Keratinocyte (primary cell): ENCODE data around the gene NAGA. TPM values are rescaled to one million over a fixed set of nuclear protein-coding genes. Genes with fewer than 3 reads are reported as not detected.

Experiments
- DNase-seq: peaks from one replicate; pipeline ENCODE4 v3.0.0-alpha.2; 2011; ENCODE audit warnings: low read depth, missing footprints, low spot score
- FAIRE-seq: peaks from 2 replicates; lab custom pipeline; 2011; peaks lifted over from hg19 to GRCh38; lab: Jason Lieb, UNC
- H2AFZ ChIP-seq: 2 replicates; pipeline ENCODE4 v1.6.0; 2012; ENCODE audit warnings: low read length, control low read depth, inconsistent platforms; ENCODE audit not compliant: control insufficient read depth
- H3K27ac ChIP-seq: 2 replicates; pipeline ENCODE4 v1.5.1; 2011; ENCODE audit warnings: low read length; ENCODE audit not compliant: control insufficient read depth, insufficient read depth
- H3K27me3 ChIP-seq: 3 replicates; pipeline ENCODE4 v1.6.0; 2011; ENCODE audit warnings: low read length; ENCODE audit not compliant: control insufficient read depth, insufficient read depth; ENCODE audit errors: extremely low read depth
- H3K36me3 ChIP-seq, 2 experiments: 2 replicates in 1 of 2; 3 replicates in 1 of 2; pipeline ENCODE4 v1.5.1; 2011; ENCODE audit warnings: low read length in 2 of 2, mild to moderate bottlenecking in 1 of 2; ENCODE audit not compliant: control insufficient read depth in 2 of 2, insufficient read depth in 2 of 2; ENCODE audit errors: extremely low read depth in 1 of 2
- H3K4me1 ChIP-seq: 3 replicates; pipeline ENCODE4 v1.5.1; 2011; ENCODE audit warnings: low read length; ENCODE audit not compliant: control insufficient read depth, insufficient read depth; ENCODE audit errors: extremely low read depth
- H3K4me2 ChIP-seq: 3 replicates; pipeline ENCODE4 v1.6.0; 2011; ENCODE audit warnings: low read depth, low read length; ENCODE audit not compliant: control insufficient read depth, insufficient read depth; ENCODE audit errors: extremely low read depth
- H3K4me3 ChIP-seq, 3 experiments: fragments of 200-600 bp in 1 of 3; sonication (generic) in 1 of 3; 2 replicates in 2 of 3; 3 replicates in 1 of 3; pipeline ENCODE4 v1.5.1; 2011 to 2016; ENCODE audit warnings: low read length in 3 of 3, mild to moderate bottlenecking in 3 of 3, control low read depth in 2 of 3, inconsistent platforms in 1 of 3, low read depth in 1 of 3, mixed read lengths in 1 of 3, mixed run types in 1 of 3, moderate library complexity in 1 of 3; ENCODE audit not compliant: control insufficient read depth in 2 of 3, insufficient read depth in 2 of 3; ENCODE audit errors: extremely low read depth in 1 of 3
- H3K79me2 ChIP-seq: 2 replicates; pipeline ENCODE4 v1.6.0; 2012; ENCODE audit warnings: low read length; ENCODE audit not compliant: control insufficient read depth, insufficient read depth
- H3K9ac ChIP-seq: 3 replicates; pipeline ENCODE4 v1.6.0; 2011; ENCODE audit warnings: low read length; ENCODE audit not compliant: control insufficient read depth, insufficient read depth; ENCODE audit errors: extremely low read depth
- H3K9me1 ChIP-seq: 3 replicates; pipeline ENCODE4 v1.6.0; 2011; ENCODE audit warnings: low read length; ENCODE audit not compliant: control insufficient read depth, insufficient read depth; ENCODE audit errors: extremely low read depth
- H3K9me3 ChIP-seq: 2 replicates; pipeline ENCODE4 v1.5.1; 2012; ENCODE audit warnings: low read depth, low read length; ENCODE audit not compliant: control insufficient read depth
- H4K20me1 ChIP-seq: 3 replicates; pipeline ENCODE4 v1.6.0; 2011; ENCODE audit warnings: low read length; ENCODE audit not compliant: control insufficient read depth, insufficient read depth; ENCODE audit errors: extremely low read depth
- EZH2 ChIP-seq: IDR thresholded peaks from one replicate; pipeline ENCODE4 v1.6.1; 2012; ENCODE audit warnings: inconsistent platforms, mild to moderate bottlenecking, low read length, moderate library complexity
- dilution Hi-C: fragments of 300-500 bp; cut with MboI; formaldehyde crosslinking; loops from one replicate; pipeline ENCODE4 v1.7.0; 2020; ENCODE audit warnings: low sequenced_read_pairs; ENCODE audit not compliant: extremely low pct_ligation_motif_present
- polyA plus RNA-seq, 5 experiments: library from polyadenylated mRNA; depleted of rRNA in 3 of 5; stranded (reverse) in 3 of 5; stranded (forward) in 1 of 5; unstranded in 1 of 5; fragments of >200 nt; gene quantifications; 1 replicate in 1 of 5; 2 replicates in 3 of 5; 3 replicates in 1 of 5; pipeline versions ENCODE4 v1.2.1 to v1.2.3, GENCODE V29; 2011 to 2012; ENCODE audit warnings: missing spikeins in 2 of 5, low read depth in 1 of 5, low replicate concordance in 1 of 5
- TF ChIP-seq, protein P1 (sequence below), 3 experiments: IDR thresholded peaks in 1 of 3; conservative IDR thresholded peaks in 1 of 3; optimal IDR thresholded peaks in 1 of 3; 2 replicates in 2 of 3; 3 replicates in 1 of 3; pipeline versions ENCODE3 to v1.5.1; 2011; ENCODE audit warnings: low read length in 3 of 3, mild to moderate bottlenecking in 3 of 3, moderate library complexity in 2 of 3, control low read depth in 1 of 3, inconsistent platforms in 1 of 3; ENCODE audit not compliant: insufficient read depth in 2 of 3; ENCODE audit errors: extremely low read depth in 1 of 3

NAGA gene
- polyA plus RNA-seq, 1 donor (not counting 4 experiments of a cell fraction or from before 2014, with no cell fraction given), result 17.0 TPM

DNA sequence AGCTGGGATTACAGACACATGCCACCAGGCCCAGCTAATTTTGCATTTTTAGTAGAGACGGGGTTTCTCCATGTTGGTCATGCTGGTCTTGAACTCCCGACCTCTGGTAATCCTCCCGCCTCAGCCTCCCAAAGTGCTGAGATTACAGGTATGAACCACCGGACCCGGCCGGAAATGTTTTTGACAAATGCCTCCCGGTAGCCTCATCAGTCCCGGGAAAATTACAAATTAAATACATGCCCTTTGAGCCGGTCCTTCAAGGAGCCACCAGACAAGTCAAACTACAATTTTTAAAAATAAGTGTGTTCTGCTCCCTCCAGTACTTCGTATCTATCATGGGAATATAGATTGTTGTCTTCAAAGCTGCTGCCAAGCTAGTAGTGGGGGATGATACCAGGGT lies 54.5 kb downstream of the NAGA start:
- H3K9ac ChIP-seq, result no peak overlapping the region
- no peaks in the 10 kb centered on the region for H3K36me3 ChIP-seq
- no peaks in the 10 kb centered on the region for H3K9me3 ChIP-seq
- TF ChIP-seq, protein P1, sequence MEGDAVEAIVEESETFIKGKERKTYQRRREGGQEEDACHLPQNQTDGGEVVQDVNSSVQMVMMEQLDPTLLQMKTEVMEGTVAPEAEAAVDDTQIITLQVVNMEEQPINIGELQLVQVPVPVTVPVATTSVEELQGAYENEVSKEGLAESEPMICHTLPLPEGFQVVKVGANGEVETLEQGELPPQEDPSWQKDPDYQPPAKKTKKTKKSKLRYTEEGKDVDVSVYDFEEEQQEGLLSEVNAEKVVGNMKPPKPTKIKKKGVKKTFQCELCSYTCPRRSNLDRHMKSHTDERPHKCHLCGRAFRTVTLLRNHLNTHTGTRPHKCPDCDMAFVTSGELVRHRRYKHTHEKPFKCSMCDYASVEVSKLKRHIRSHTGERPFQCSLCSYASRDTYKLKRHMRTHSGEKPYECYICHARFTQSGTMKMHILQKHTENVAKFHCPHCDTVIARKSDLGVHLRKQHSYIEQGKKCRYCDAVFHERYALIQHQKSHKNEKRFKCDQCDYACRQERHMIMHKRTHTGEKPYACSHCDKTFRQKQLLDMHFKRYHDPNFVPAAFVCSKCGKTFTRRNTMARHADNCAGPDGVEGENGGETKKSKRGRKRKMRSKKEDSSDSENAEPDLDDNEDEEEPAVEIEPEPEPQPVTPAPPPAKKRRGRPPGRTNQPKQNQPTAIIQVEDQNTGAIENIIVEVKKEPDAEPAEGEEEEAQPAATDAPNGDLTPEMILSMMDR (optimal IDR thresholded peaks at IDR 0.05 in 1 of 3, IDR thresholded peaks at IDR 0.05 in 1 of 3, conservative IDR thresholded peaks at IDR 0.05 in 1 of 3; ENCODE audit: extremely low read depth in 1 of 3, insufficient read depth in 2 of 3, low read length in 3 of 3), result no peak
- no peak for TF ChIP-seq EZH2
- no peak for DNase-seq
- no peak overlapping the region for H2AFZ ChIP-seq
- H3K9me1 ChIP-seq, result no peaks in the 10 kb centered on the region
- FAIRE-seq, result no peak
- dilution Hi-C loops, result no loop called here
- H3K27me3 ChIP-seq, result no peaks in the 10 kb centered on the region
- no peaks in the 10 kb centered on the region for H4K20me1 ChIP-seq
- H3K4me2 ChIP-seq, result no peak overlapping the region
- H3K79me2 ChIP-seq, result no peaks in the 10 kb centered on the region
- H3K4me3 ChIP-seq, result no peak overlapping the region
- no peak overlapping the region for H3K27ac ChIP-seq
- H3K4me1 ChIP-seq, result no peaks in the 10 kb centered on the region

DNA sequence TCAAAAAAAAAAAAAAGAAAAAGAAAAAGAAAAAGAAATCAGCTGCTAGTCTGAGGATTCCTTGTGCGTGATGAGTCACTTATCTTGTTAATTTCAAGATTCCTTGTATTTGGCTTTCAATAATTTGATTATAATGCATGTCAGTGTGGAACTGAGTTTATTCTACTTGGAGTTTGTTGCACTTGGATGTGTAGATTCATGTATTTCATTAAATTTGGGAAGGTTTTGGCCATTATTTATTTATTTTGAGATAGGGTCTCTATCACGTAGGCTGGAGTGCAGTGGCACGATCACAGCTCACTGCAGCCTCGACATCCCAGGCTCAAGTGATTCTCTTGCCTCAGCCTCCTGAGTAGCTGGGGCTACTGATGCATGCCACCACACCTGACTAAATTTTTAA lies 57.2 kb downstream of the NAGA start:
- DNase-seq (no peak), FAIRE-seq (no peak)
- Histone ChIP-seq H3K9me1 (no peaks in the 10 kb centered on the region), H3K27me3 (no peaks in the 10 kb centered on the region), H3K9ac (no peak overlapping the region), H2AFZ (no peak overlapping the region), H3K9me3 (no peaks in the 10 kb centered on the region), H3K36me3 (no peaks in the 10 kb centered on the region), H3K4me2 (no peak overlapping the region), H3K27ac (no peak overlapping the region), H3K4me1 (no peaks in the 10 kb centered on the region), H3K4me3 (no peak overlapping the region), H4K20me1 (no peaks in the 10 kb centered on the region), H3K79me2 (no peaks in the 10 kb centered on the region)
- dilution Hi-C loops, result no loop called here
- TF ChIP-seq, protein P1 (optimal IDR thresholded peaks at IDR 0.05 in 1 of 3, IDR thresholded peaks at IDR 0.05 in 1 of 3, conservative IDR thresholded peaks at IDR 0.05 in 1 of 3; ENCODE audit: extremely low read depth in 1 of 3, insufficient read depth in 2 of 3, low read length in 3 of 3), result no peak
- no peak for TF ChIP-seq EZH2
